ENCODE results near the gene BMPR1A. TPM values are rescaled to one million over a fixed set of nuclear protein-coding genes. Genes with fewer than 3 reads are reported as not detected.

The BMPR1A gene
- total and polyA plus RNA-seq, 4 donors: 3.8 to 66.2 (median 19.7) TPM

DNA sequence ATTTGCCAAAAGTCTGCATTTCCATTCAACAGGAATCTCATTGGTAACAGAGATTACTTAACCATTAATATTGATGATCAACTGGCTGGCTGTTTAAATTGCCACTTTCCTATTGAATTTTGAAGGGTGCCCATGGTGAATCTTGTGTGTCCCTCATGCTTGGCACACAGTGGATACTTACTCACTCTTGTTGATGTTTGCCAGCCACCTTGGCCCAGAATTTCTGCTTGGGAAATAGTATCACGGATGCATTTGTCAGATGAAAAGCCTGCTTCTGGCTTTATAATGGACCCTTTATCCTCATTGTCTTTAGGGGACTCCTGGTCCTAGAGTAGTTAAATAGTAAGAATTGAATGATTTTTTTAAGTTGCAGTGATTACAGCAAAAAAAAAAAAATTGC is 149.0 kb downstream of the BMPR1A start:
- Histone ChIP-seq H3K9ac (ENCODE audit: insufficient read depth in 1 of 2, low read length in 2 of 2) (no peak overlapping the region), H3K36me3 (ENCODE audit: control insufficient read depth in 4 of 4, insufficient read depth in 4 of 4, low read length in 4 of 4) (peaks cover 0 to 49% (median 20%) of the 10 kb centered on the region in 4 donors), H3K4me3 (no peak overlapping the region), H3K4me1 (ENCODE audit: control insufficient read depth in 5 of 5, insufficient read depth in 5 of 5, low read length in 5 of 5) (peaks cover 0 to 15% (median 10%) of the 10 kb centered on the region in 5 donors), H3K9me3 (ENCODE audit: control insufficient read depth in 4 of 4, insufficient read depth in 3 of 4, low read length in 3 of 4) (peaks cover 0 to 6% (median under 1%) of the 10 kb centered on the region in 4 donors), H3K27me3 (ENCODE audit: control insufficient read depth in 3 of 3, insufficient read depth in 3 of 3, low read length in 2 of 3) (no peaks in the 10 kb centered on the region), H3K27ac (ENCODE audit: low read depth in 1 of 2, low read length in 1 of 2) (no peak overlapping the region)
- no peak for ATAC-seq (ENCODE audit: insufficient read depth, low FRiP score)
- 88 to 89% methylated on average over 1 of the region's 1 CpG for WGBS, 2 donors
- no peak for DNase-seq
- TF ChIP-seq, protein P1, sequence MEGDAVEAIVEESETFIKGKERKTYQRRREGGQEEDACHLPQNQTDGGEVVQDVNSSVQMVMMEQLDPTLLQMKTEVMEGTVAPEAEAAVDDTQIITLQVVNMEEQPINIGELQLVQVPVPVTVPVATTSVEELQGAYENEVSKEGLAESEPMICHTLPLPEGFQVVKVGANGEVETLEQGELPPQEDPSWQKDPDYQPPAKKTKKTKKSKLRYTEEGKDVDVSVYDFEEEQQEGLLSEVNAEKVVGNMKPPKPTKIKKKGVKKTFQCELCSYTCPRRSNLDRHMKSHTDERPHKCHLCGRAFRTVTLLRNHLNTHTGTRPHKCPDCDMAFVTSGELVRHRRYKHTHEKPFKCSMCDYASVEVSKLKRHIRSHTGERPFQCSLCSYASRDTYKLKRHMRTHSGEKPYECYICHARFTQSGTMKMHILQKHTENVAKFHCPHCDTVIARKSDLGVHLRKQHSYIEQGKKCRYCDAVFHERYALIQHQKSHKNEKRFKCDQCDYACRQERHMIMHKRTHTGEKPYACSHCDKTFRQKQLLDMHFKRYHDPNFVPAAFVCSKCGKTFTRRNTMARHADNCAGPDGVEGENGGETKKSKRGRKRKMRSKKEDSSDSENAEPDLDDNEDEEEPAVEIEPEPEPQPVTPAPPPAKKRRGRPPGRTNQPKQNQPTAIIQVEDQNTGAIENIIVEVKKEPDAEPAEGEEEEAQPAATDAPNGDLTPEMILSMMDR (IDR thresholded peaks at IDR 0.05; ENCODE audit: control extremely low read depth, extremely low read depth): no peak

DNA sequence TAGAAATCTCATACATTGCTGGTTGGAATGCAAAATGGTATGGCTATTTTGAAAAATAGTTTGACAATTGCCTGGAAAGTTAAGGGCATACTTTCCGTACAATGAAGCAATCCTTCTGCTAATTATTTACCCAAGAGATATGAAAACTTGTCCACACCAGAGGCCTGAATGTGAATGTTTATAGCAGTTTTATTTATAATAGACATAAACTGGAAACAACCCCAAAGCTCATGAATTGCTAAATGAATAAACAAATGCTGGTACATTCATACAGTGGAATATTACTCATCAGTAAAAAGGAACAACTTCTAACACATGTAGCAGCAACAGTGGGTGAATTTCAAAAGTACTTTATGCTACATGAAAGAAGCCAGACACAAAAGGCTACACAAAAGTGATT is 158.3 kb downstream of the BMPR1A start:
- TF ChIP-seq, protein P1 (IDR thresholded peaks at IDR 0.05; ENCODE audit: control extremely low read depth, extremely low read depth): no peak
- DNase-seq (no peak), ATAC-seq (ENCODE audit: insufficient read depth, low FRiP score) (no peak)
- WGBS, 2 donors: 81 to 85% methylated on average over 1 of the region's 1 CpG
- no peak overlapping the region for H3K27ac ChIP-seq (ENCODE audit: low read depth in 1 of 2, low read length in 1 of 2)
- H3K9ac ChIP-seq (ENCODE audit: insufficient read depth in 1 of 2, low read length in 2 of 2): no peak overlapping the region
- H3K4me3 ChIP-seq: no peak overlapping the region
- no peaks in the 10 kb centered on the region for H3K9me3 ChIP-seq (ENCODE audit: control insufficient read depth in 4 of 4, insufficient read depth in 3 of 4, low read length in 3 of 4)
- H3K36me3 ChIP-seq (ENCODE audit: control insufficient read depth in 4 of 4, insufficient read depth in 4 of 4, low read length in 4 of 4): peaks cover 4 to 32% (median 17%) of the 10 kb centered on the region in 4 donors
- no peaks in the 10 kb centered on the region for H3K27me3 ChIP-seq (ENCODE audit: control insufficient read depth in 3 of 3, insufficient read depth in 3 of 3, low read length in 2 of 3)
- no peaks in the 10 kb centered on the region for H3K4me1 ChIP-seq (ENCODE audit: control insufficient read depth in 5 of 5, insufficient read depth in 5 of 5, low read length in 5 of 5)

DNA sequence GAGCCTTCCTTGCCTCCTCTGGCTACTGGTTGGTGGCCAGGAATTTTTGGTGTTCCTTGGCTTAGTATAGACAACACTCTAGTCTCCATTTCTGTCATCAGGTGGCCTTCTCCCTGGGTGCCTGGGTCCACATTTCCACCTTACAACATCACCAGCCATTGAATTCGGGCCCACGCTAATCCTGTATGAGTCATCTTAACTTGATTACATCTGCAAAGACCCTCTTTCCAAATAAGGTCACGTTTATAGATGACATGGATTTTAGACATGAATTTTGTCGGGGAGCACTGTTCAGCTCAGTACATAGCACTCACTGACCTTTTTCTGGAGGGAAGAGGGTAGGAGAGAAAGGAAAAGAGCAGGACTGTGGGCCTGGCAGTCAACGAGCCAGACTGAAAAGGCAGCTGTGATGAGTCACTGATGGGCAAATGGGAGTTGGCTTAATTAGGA is 161.6 kb downstream of the BMPR1A start:
- no peaks in the 10 kb centered on the region for H3K9me3 ChIP-seq (ENCODE audit: control insufficient read depth in 4 of 4, insufficient read depth in 3 of 4, low read length in 3 of 4)
- H3K4me1 ChIP-seq (ENCODE audit: control insufficient read depth in 5 of 5, insufficient read depth in 5 of 5, low read length in 5 of 5): no peaks in the 10 kb centered on the region
- H3K4me3 ChIP-seq: no peak overlapping the region
- H3K36me3 ChIP-seq (ENCODE audit: control insufficient read depth in 4 of 4, insufficient read depth in 4 of 4, low read length in 4 of 4): peaks cover 6 to 47% (median 29%) of the 10 kb centered on the region in 4 donors
- H3K27ac ChIP-seq (ENCODE audit: low read depth in 1 of 2, low read length in 1 of 2): no peak overlapping the region
- WGBS, 2 donors: 79 to 85% methylated on average over 5 of the region's 5 CpGs
- H3K27me3 ChIP-seq (ENCODE audit: control insufficient read depth in 3 of 3, insufficient read depth in 3 of 3, low read length in 2 of 3): no peaks in the 10 kb centered on the region
- ATAC-seq (ENCODE audit: insufficient read depth, low FRiP score) (no peak), DNase-seq (no peak)
- TF ChIP-seq, protein P1 (IDR thresholded peaks at IDR 0.05; ENCODE audit: control extremely low read depth, extremely low read depth): no peak
- no peak overlapping the region for H3K9ac ChIP-seq (ENCODE audit: insufficient read depth in 1 of 2, low read length in 2 of 2)

- ATAC-seq (ENCODE audit: insufficient read depth, low FRiP score) (peak; percentile 27), DNase-seq (no peak)
- Histone ChIP-seq H3K36me3 (ENCODE audit: control insufficient read depth in 4 of 4, insufficient read depth in 4 of 4, low read length in 4 of 4) (peaks cover 5 to 34% (median 16%) of the 10 kb centered on the region in 4 donors), H3K9me3 (ENCODE audit: control insufficient read depth in 4 of 4, insufficient read depth in 3 of 4, low read length in 3 of 4) (no peaks in the 10 kb centered on the region), H3K4me3 (no peak overlapping the region), H3K4me1 (ENCODE audit: control insufficient read depth in 5 of 5, insufficient read depth in 5 of 5, low read length in 5 of 5) (peaks cover 0 to 10% (median 0%) of the 10 kb centered on the region in 5 donors), H3K9ac (ENCODE audit: insufficient read depth in 1 of 2, low read length in 2 of 2) (no peak overlapping the region), H3K27ac (ENCODE audit: low read depth in 1 of 2, low read length in 1 of 2) (peak overlapping the region in 1 of 2 donors; percentile 39), H3K27me3 (ENCODE audit: control insufficient read depth in 3 of 3, insufficient read depth in 3 of 3, low read length in 2 of 3) (no peaks in the 10 kb centered on the region)
- TF ChIP-seq, protein P1 (IDR thresholded peaks at IDR 0.05; ENCODE audit: control extremely low read depth, extremely low read depth): no peak
- whole genome bisulfite sequencing, 2 donors: 74 to 82% methylated on average over 9 of the region's 9 CpGs
Observed at GRCh38 chr10:86922553-86922961, 166.1 kb downstream of the BMPR1A start.
